ENCODE results near the gene MCRIP2. TPM values are rescaled to one million over a fixed set of nuclear protein-coding genes. Genes with fewer than 3 reads are reported as not detected.
A peak's percentile ranks its signal among the peaks of the same experiment; 100 is the strongest.

The MCRIP2 gene
- polyA plus RNA-seq, 2 donors: 23.9 to 31.4 TPM

DNA sequence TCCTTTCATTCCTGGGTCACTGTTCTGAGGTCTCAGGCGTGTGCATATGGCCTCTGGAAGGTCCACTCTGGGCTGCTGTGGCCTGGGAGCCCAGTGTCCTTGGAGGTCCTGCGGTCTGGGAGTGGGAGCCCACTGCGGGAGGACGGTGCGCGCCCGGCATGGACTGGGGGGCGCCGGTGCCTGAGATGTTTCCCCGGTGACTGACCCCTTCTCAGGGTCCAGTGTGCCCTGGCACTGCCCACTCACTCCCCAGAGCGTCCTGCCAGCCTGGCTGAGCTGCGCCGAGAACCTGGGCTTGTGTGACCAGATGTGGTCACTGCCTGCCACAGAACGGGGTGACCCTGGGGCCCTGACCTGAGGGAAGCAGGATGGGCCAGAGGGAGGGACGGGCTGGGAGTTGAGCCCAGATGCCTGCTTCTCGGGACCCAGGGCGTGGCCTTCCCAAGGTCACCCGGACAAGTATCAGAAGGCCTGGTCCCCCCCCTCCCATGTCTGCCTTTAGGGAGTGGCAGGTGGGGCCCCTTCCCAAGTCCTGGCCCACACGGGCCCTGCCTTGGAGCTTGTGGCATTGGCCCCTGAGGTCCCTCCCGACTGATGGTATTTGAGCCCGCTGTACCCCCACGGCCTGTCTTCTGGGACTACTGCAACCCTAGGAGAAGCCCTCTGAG is 32.7 kb downstream of the MCRIP2 start:
- H3K4me1 ChIP-seq (ENCODE audit: control insufficient read depth in 2 of 2, insufficient read depth in 2 of 2, low read length in 1 of 2): peaks cover 6 to 44% of the 10 kb centered on the region in 2 donors
- WGBS, 2 donors: 78 to 83% methylated on average over 19 to 22 of the region's 22 CpGs

GRCh38 chr16:674968-675883 is 33.6 kb downstream of the MCRIP2 start, which contains the start of gene RHBDL1:
TSS of gene RHBDL1 (plus strand) at chr16:675671. CDS start at chr16:675791, 120 bp downstream.
- Histone ChIP-seq H3K4me1 (ENCODE audit: control insufficient read depth in 2 of 2, insufficient read depth in 2 of 2, low read length in 1 of 2) (peaks cover 6 to 46% of the 10 kb centered on the region in 2 donors), H3K27me3 (ENCODE audit: control insufficient read depth in 1 of 2, insufficient read depth in 2 of 2, low read length in 2 of 2) (no peaks in the 10 kb centered on the region), H3K27ac (ENCODE audit: low read depth in 2 of 2, low read length in 1 of 2) (peak within 1 kb of the TSS in 1 of 2 donors; percentile 45), H3K9me3 (ENCODE audit: control insufficient read depth in 2 of 2, insufficient read depth in 1 of 2, low read depth in 1 of 2, low read length in 1 of 2) (no peaks in the 10 kb centered on the region), H3K4me3 (ENCODE audit: low read depth in 1 of 2, low read length in 2 of 2) (peak within 1 kb of the TSS; percentile 10 to 27), H3K36me3 (ENCODE audit: control insufficient read depth in 2 of 2, insufficient read depth in 2 of 2, low read length in 1 of 2) (peaks cover 18 to 39% of the 10 kb centered on the region in 2 donors)
- 9 to 12% methylated on average over 38 to 73 of the region's 73 CpGs for WGBS, 2 donors

More for the DNA sequence above, 32.7 kb downstream of the MCRIP2 start:
- Histone ChIP-seq H3K9me3 (ENCODE audit: control insufficient read depth in 2 of 2, insufficient read depth in 1 of 2, low read depth in 1 of 2, low read length in 1 of 2) (no peaks in the 10 kb centered on the region), H3K36me3 (ENCODE audit: control insufficient read depth in 2 of 2, insufficient read depth in 2 of 2, low read length in 1 of 2) (peaks cover 20 to 46% of the 10 kb centered on the region in 2 donors), H3K27ac (ENCODE audit: low read depth in 2 of 2, low read length in 1 of 2) (no peak overlapping the region), H3K4me3 (ENCODE audit: low read depth in 1 of 2, low read length in 2 of 2) (no peak overlapping the region), H3K27me3 (ENCODE audit: control insufficient read depth in 1 of 2, insufficient read depth in 2 of 2, low read length in 2 of 2) (no peaks in the 10 kb centered on the region)

- Histone ChIP-seq H3K4me3 (ENCODE audit: low read depth in 1 of 2, low read length in 2 of 2) (peak overlapping the region in 1 of 2 donors; percentile 10), H3K4me1 (ENCODE audit: control insufficient read depth in 2 of 2, insufficient read depth in 2 of 2, low read length in 1 of 2) (peaks cover 9 to 48% of the 10 kb centered on the region in 2 donors), H3K36me3 (ENCODE audit: control insufficient read depth in 2 of 2, insufficient read depth in 2 of 2, low read length in 1 of 2) (peaks cover 15 to 31% of the 10 kb centered on the region in 2 donors), H3K27me3 (ENCODE audit: control insufficient read depth in 1 of 2, insufficient read depth in 2 of 2, low read length in 2 of 2) (no peaks in the 10 kb centered on the region), H3K27ac (ENCODE audit: low read depth in 2 of 2, low read length in 1 of 2) (no peak overlapping the region), H3K9me3 (ENCODE audit: control insufficient read depth in 2 of 2, insufficient read depth in 1 of 2, low read depth in 1 of 2, low read length in 1 of 2) (no peaks in the 10 kb centered on the region)
- WGBS, 2 donors: 36 to 41% methylated on average over 22 to 25 of the region's 25 CpGs
Measured at GRCh38 chr16:675884-676564, 34.4 kb downstream of the MCRIP2 start.

- 53 to 68% methylated on average over 20 to 21 of the region's 21 CpGs for WGBS, 2 donors
- H3K9me3 ChIP-seq (ENCODE audit: control insufficient read depth in 2 of 2, insufficient read depth in 1 of 2, low read depth in 1 of 2, low read length in 1 of 2): no peaks in the 10 kb centered on the region
- H3K27ac ChIP-seq (ENCODE audit: low read depth in 2 of 2, low read length in 1 of 2): peak overlapping the region; percentile 12 to 45
- no peaks in the 10 kb centered on the region for H3K27me3 ChIP-seq (ENCODE audit: control insufficient read depth in 1 of 2, insufficient read depth in 2 of 2, low read length in 2 of 2)
- peaks cover 10 to 32% of the 10 kb centered on the region in 2 donors for H3K36me3 ChIP-seq (ENCODE audit: control insufficient read depth in 2 of 2, insufficient read depth in 2 of 2, low read length in 1 of 2)
- no peak overlapping the region for H3K4me3 ChIP-seq (ENCODE audit: low read depth in 1 of 2, low read length in 2 of 2)
- H3K4me1 ChIP-seq (ENCODE audit: control insufficient read depth in 2 of 2, insufficient read depth in 2 of 2, low read length in 1 of 2): peaks cover 14 to 54% of the 10 kb centered on the region in 2 donors
Measured at GRCh38 chr16:676565-676902, 34.9 kb downstream of the MCRIP2 start.

- Histone ChIP-seq H3K4me1 (ENCODE audit: control insufficient read depth in 2 of 2, insufficient read depth in 2 of 2, low read length in 1 of 2) (peaks cover 18 to 57% of the 10 kb centered on the region in 2 donors), H3K27ac (ENCODE audit: low read depth in 2 of 2, low read length in 1 of 2) (peak overlapping the region; percentile 12 to 45), H3K4me3 (ENCODE audit: low read depth in 1 of 2, low read length in 2 of 2) (no peak overlapping the region), H3K9me3 (ENCODE audit: control insufficient read depth in 2 of 2, insufficient read depth in 1 of 2, low read depth in 1 of 2, low read length in 1 of 2) (no peaks in the 10 kb centered on the region), H3K27me3 (ENCODE audit: control insufficient read depth in 1 of 2, insufficient read depth in 2 of 2, low read length in 2 of 2) (no peaks in the 10 kb centered on the region), H3K36me3 (ENCODE audit: control insufficient read depth in 2 of 2, insufficient read depth in 2 of 2, low read length in 1 of 2) (peaks cover 6 to 33% of the 10 kb centered on the region in 2 donors)
- 41 to 46% methylated on average over 23 of the region's 23 CpGs for WGBS, 2 donors
Measured at GRCh38 chr16:676913-677312, 35.3 kb downstream of the MCRIP2 start.

- Histone ChIP-seq H3K27me3 (ENCODE audit: control insufficient read depth in 1 of 2, insufficient read depth in 2 of 2, low read length in 2 of 2) (no peaks in the 10 kb centered on the region), H3K36me3 (ENCODE audit: control insufficient read depth in 2 of 2, insufficient read depth in 2 of 2, low read length in 1 of 2) (peaks cover 2 to 33% of the 10 kb centered on the region in 2 donors), H3K9me3 (ENCODE audit: control insufficient read depth in 2 of 2, insufficient read depth in 1 of 2, low read depth in 1 of 2, low read length in 1 of 2) (no peaks in the 10 kb centered on the region), H3K27ac (ENCODE audit: low read depth in 2 of 2, low read length in 1 of 2) (peak overlapping the region in 1 of 2 donors; percentile 22), H3K4me3 (ENCODE audit: low read depth in 1 of 2, low read length in 2 of 2) (no peak overlapping the region), H3K4me1 (ENCODE audit: control insufficient read depth in 2 of 2, insufficient read depth in 2 of 2, low read length in 1 of 2) (peaks cover 19 to 61% of the 10 kb centered on the region in 2 donors)
- 37 to 45% methylated on average over 51 to 57 of the region's 57 CpGs for WGBS, 2 donors
Measured at GRCh38 chr16:677316-678190, 35.9 kb downstream of the MCRIP2 start.

- H3K9me3 ChIP-seq (ENCODE audit: control insufficient read depth in 2 of 2, insufficient read depth in 1 of 2, low read depth in 1 of 2, low read length in 1 of 2): no peaks in the 10 kb centered on the region
- H3K27ac ChIP-seq (ENCODE audit: low read depth in 2 of 2, low read length in 1 of 2): no peak overlapping the region
- peaks cover 0 to 32% of the 10 kb centered on the region in 2 donors for H3K36me3 ChIP-seq (ENCODE audit: control insufficient read depth in 2 of 2, insufficient read depth in 2 of 2, low read length in 1 of 2)
- H3K4me1 ChIP-seq (ENCODE audit: control insufficient read depth in 2 of 2, insufficient read depth in 2 of 2, low read length in 1 of 2): peaks cover 19 to 65% of the 10 kb centered on the region in 2 donors
- no peak overlapping the region for H3K4me3 ChIP-seq (ENCODE audit: low read depth in 1 of 2, low read length in 2 of 2)
- WGBS, 2 donors: 55 to 67% methylated on average over 21 of the region's 21 CpGs
- no peaks in the 10 kb centered on the region for H3K27me3 ChIP-seq (ENCODE audit: control insufficient read depth in 1 of 2, insufficient read depth in 2 of 2, low read length in 2 of 2)
Measured at GRCh38 chr16:678209-678857, 36.7 kb downstream of the MCRIP2 start.

DNA sequence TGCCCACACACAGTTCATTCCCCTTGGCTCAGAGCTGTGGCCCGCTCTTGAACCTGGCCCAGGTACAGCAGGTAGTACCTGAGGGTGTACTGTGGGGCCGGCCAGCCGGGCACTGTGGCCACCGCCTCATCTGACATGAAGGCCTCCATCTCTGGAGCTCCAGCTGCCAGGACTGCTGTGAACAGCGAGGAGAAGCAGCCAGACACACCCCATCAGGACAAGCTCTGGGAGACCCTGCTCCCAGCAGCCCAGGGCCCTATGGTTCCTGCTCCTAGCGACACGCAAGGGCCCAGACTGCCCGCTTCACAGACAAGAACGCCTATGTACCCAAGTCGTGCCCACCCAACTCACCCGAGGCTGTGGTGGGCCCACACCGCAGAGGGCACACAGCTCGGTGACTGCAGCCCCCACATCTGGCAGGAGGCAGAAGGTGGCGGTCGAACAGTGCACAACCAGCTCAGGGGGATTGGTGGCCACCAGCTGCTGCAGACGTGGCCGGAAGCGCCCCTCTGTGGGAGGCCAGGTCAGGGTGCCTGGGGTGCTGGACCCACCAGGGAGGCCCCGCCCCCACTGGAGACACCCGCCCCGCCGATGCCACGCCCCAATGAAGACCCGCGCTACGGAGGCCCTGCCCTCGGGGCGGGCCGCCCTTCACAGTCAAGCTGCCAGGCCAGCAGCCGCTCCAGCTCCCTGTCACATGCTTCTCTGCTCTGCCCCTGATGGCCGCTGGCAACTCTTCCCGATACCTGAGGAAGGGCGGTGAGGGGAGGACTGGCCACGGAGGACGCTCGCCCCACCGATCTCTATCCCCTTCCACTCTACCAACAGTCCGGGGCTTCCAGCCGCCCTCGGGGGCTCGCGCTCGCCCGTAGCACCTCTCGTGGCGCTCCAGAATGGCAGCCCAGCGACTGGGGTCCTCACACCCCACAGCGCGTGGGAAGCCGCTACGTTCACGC is 37.5 kb downstream of the MCRIP2 start:
- H3K27ac ChIP-seq (ENCODE audit: low read depth in 2 of 2, low read length in 1 of 2): peak overlapping the region; percentile 75 to 76
- H3K4me1 ChIP-seq (ENCODE audit: control insufficient read depth in 2 of 2, insufficient read depth in 2 of 2, low read length in 1 of 2): peaks cover 19 to 71% of the 10 kb centered on the region in 2 donors
- H3K36me3 ChIP-seq (ENCODE audit: control insufficient read depth in 2 of 2, insufficient read depth in 2 of 2, low read length in 1 of 2): peaks cover 0 to 26% of the 10 kb centered on the region in 2 donors
- H3K4me3 ChIP-seq (ENCODE audit: low read depth in 1 of 2, low read length in 2 of 2): peak overlapping the region; percentile 30 to 82
- 25 to 26% methylated on average over 52 of the region's 52 CpGs for WGBS, 2 donors
- H3K9me3 ChIP-seq (ENCODE audit: control insufficient read depth in 2 of 2, insufficient read depth in 1 of 2, low read depth in 1 of 2, low read length in 1 of 2): no peaks in the 10 kb centered on the region
- H3K27me3 ChIP-seq (ENCODE audit: control insufficient read depth in 1 of 2, insufficient read depth in 2 of 2, low read length in 2 of 2): no peaks in the 10 kb centered on the region
